ENCODE measurements around the gene ARID5A.
A peak's percentile ranks its signal among the peaks of the same experiment; 100 is the strongest.

The ARID5A gene

GRCh38 chr2:96528006-96528699 lies 8.4 kb upstream of the ARID5A start:
- no peak for DNase-seq (ENCODE audit: low read depth)

- DNase-seq (ENCODE audit: low read depth): no peak
Observed at GRCh38 chr2:96528700-96529375, 7.7 kb upstream of the ARID5A start.

- no peak for DNase-seq (ENCODE audit: low read depth)
Observed at GRCh38 chr2:96529376-96530143, 7.0 kb upstream of the ARID5A start.

- DNase-seq (ENCODE audit: low read depth): no peak
Observed at GRCh38 chr2:96530144-96530430, 6.5 kb upstream of the ARID5A start.

- DNase-seq (ENCODE audit: low read depth): no peak
Observed at GRCh38 chr2:96530474-96531357, 5.8 kb upstream of the ARID5A start.

GRCh38 chr2:96531366-96531765 lies 5.2 kb upstream of the ARID5A start:
- no peak for DNase-seq (ENCODE audit: low read depth)

- DNase-seq (ENCODE audit: low read depth): peak; percentile 99
Observed at GRCh38 chr2:96531872-96532505, 4.6 kb upstream of the ARID5A start.

- DNase-seq (ENCODE audit: low read depth): no peak
Observed at GRCh38 chr2:96532641-96533291, 3.8 kb upstream of the ARID5A start.

GRCh38 chr2:96533292-96534073 lies 3.1 kb upstream of the ARID5A start:
- peak; percentile 72 for DNase-seq (ENCODE audit: low read depth)

- DNase-seq (ENCODE audit: low read depth): no peak
Observed at GRCh38 chr2:96534141-96534540, 2.4 kb upstream of the ARID5A start.

- DNase-seq (ENCODE audit: low read depth): no peak
Observed at GRCh38 chr2:96534701-96535181, 1.8 kb upstream of the ARID5A start.

- no peak for DNase-seq (ENCODE audit: low read depth)
Observed at GRCh38 chr2:96535331-96535730, 1.2 kb upstream of the ARID5A start.

GRCh38 chr2:96537066-96537733 lies 648 bp downstream of the ARID5A start:
- DNase-seq (ENCODE audit: low read depth): no peak

GRCh38 chr2:96537734-96538486 lies 1.4 kb downstream of the ARID5A start:
- DNase-seq (ENCODE audit: low read depth): no peak

- no peak for DNase-seq (ENCODE audit: low read depth)
Observed at GRCh38 chr2:96538487-96539214, 2.1 kb downstream of the ARID5A start.

GRCh38 chr2:96539215-96539920 lies 2.8 kb downstream of the ARID5A start:
- DNase-seq (ENCODE audit: low read depth): no peak

- no peak for DNase-seq (ENCODE audit: low read depth)
Observed at GRCh38 chr2:96540136-96540535, 3.6 kb downstream of the ARID5A start.

Data from fibroblast of the conjunctiva (primary cell).